ES-I3 (cell line): ENCODE measurements around the gene C1QTNF7.

Experiments used
- H3K36me3 ChIP-seq: 2 replicates; pipeline ENCODE4 v1.6.1; 2013; ENCODE audit warnings: mild to moderate bottlenecking, low read length, control low read depth, moderate library complexity; ENCODE audit not compliant: insufficient read depth
- H3K4me1 ChIP-seq: 2 replicates; pipeline ENCODE4 v1.6.1; 2013; ENCODE audit warnings: mild to moderate bottlenecking, control low read depth, low read length; ENCODE audit not compliant: insufficient read depth
- H3K9ac ChIP-seq: 2 replicates; pipeline ENCODE4 v1.6.1; 2013; ENCODE audit warnings: low read depth, mild to moderate bottlenecking, low read length, moderate library complexity
- H3K9me3 ChIP-seq: 2 replicates; pipeline ENCODE4 v1.6.1; 2013; ENCODE audit warnings: mild to moderate bottlenecking, low read length, moderate library complexity; ENCODE audit not compliant: control insufficient read depth, insufficient read depth

The C1QTNF7 gene

GRCh38 chr4:15425520-15425919 lies 2.3 kb upstream of the C1QTNF7 start:
- H3K9ac ChIP-seq, result no peak overlapping the region
- no peaks in the 10 kb centered on the region for H3K36me3 ChIP-seq
- H3K4me1 ChIP-seq, result peaks cover 8% of the 10 kb centered on the region; the same call in 1 of the 2 replicates
- H3K9me3 ChIP-seq, result no peaks in the 10 kb centered on the region

- Histone ChIP-seq H3K4me1 (no peaks in the 10 kb centered on the region), H3K9me3 (no peaks in the 10 kb centered on the region), H3K9ac (no peak overlapping the region), H3K36me3 (no peaks in the 10 kb centered on the region)
Observed at GRCh38 chr4:15427161-15427560, 672 bp upstream of the C1QTNF7 start.

- Histone ChIP-seq H3K9me3 (no peaks in the 10 kb centered on the region), H3K9ac (no peak overlapping the region), H3K36me3 (no peaks in the 10 kb centered on the region), H3K4me1 (no peaks in the 10 kb centered on the region)
Observed at GRCh38 chr4:15428611-15429010, 778 bp downstream of the C1QTNF7 start.

- Histone ChIP-seq H3K9me3 (no peaks in the 10 kb centered on the region), H3K9ac (no peak overlapping the region), H3K36me3 (no peaks in the 10 kb centered on the region), H3K4me1 (no peaks in the 10 kb centered on the region)
Observed at GRCh38 chr4:15434091-15434490, 6.3 kb downstream of the C1QTNF7 start.

GRCh38 chr4:15434676-15435075 lies 6.8 kb downstream of the C1QTNF7 start:
- Histone ChIP-seq H3K4me1 (no peaks in the 10 kb centered on the region), H3K36me3 (no peaks in the 10 kb centered on the region), H3K9me3 (no peaks in the 10 kb centered on the region), H3K9ac (no peak overlapping the region)

- Histone ChIP-seq H3K9ac (no peak overlapping the region), H3K9me3 (no peaks in the 10 kb centered on the region), H3K4me1 (no peaks in the 10 kb centered on the region), H3K36me3 (no peaks in the 10 kb centered on the region)
Observed at GRCh38 chr4:15436513-15436912, 8.7 kb downstream of the C1QTNF7 start.

- no peaks in the 10 kb centered on the region for H3K36me3 ChIP-seq
- H3K4me1 ChIP-seq, result no peaks in the 10 kb centered on the region
- no peaks in the 10 kb centered on the region for H3K9me3 ChIP-seq
- no peak overlapping the region for H3K9ac ChIP-seq
Observed at GRCh38 chr4:15438939-15439524, 11.2 kb downstream of the C1QTNF7 start.

GRCh38 chr4:15443371-15444160 lies 15.7 kb downstream of the C1QTNF7 start:
- Histone ChIP-seq H3K36me3 (no peaks in the 10 kb centered on the region), H3K9me3 (no peaks in the 10 kb centered on the region)

GRCh38 chr4:15444276-15444675 lies 16.4 kb downstream of the C1QTNF7 start:
- Histone ChIP-seq H3K4me1 (no peaks in the 10 kb centered on the region), H3K36me3 (no peaks in the 10 kb centered on the region), H3K9ac (no peak overlapping the region), H3K9me3 (no peaks in the 10 kb centered on the region)

More at GRCh38 chr4:15443371-15444160, 15.7 kb downstream of the C1QTNF7 start:
- Histone ChIP-seq H3K4me1 (no peaks in the 10 kb centered on the region), H3K9ac (no peak overlapping the region)

GRCh38 chr4:15444879-15445547 lies 17.2 kb downstream of the C1QTNF7 start:
- Histone ChIP-seq H3K9ac (no peak overlapping the region), H3K36me3 (no peaks in the 10 kb centered on the region), H3K9me3 (no peaks in the 10 kb centered on the region), H3K4me1 (no peaks in the 10 kb centered on the region)

GRCh38 chr4:15451181-15451865 lies 23.5 kb downstream of the C1QTNF7 start:
- Histone ChIP-seq H3K4me1 (no peaks in the 10 kb centered on the region), H3K36me3 (no peaks in the 10 kb centered on the region), H3K9me3 (no peaks in the 10 kb centered on the region), H3K9ac (no peak overlapping the region)

- H3K36me3 ChIP-seq, result no peaks in the 10 kb centered on the region
- no peaks in the 10 kb centered on the region for H3K9me3 ChIP-seq
- H3K9ac ChIP-seq, result no peak overlapping the region
- peaks cover 4% of the 10 kb centered on the region for H3K4me1 ChIP-seq
Observed at GRCh38 chr4:15451866-15452765, 24.3 kb downstream of the C1QTNF7 start.

GRCh38 chr4:15455290-15455689 lies 27.5 kb downstream of the C1QTNF7 start:
- no peak overlapping the region for H3K9ac ChIP-seq
- H3K36me3 ChIP-seq, result no peaks in the 10 kb centered on the region
- peaks cover 7% of the 10 kb centered on the region for H3K4me1 ChIP-seq
- no peaks in the 10 kb centered on the region for H3K9me3 ChIP-seq
